IMR-90 (cell line): ENCODE results near the gene FAM193B. TPM values are rescaled to one million over a fixed set of nuclear protein-coding genes. Genes with fewer than 3 reads are reported as not detected.

Source experiments
- ATAC-seq: fragments of 200-7000 bp; cut with Tn5 transposase; 2 replicates; pipeline ENCODE4 v1.9.1; 2020; ENCODE audit warnings: low read depth, mild to moderate bottlenecking, moderate library complexity
- BruUV-seq: library from RNA; stranded (reverse); fragments of 400-500 nt; replicated peaks from 2 replicates; lab custom pipeline; 2021; lab: Mats Ljungman, UMichigan
- CTCF ChIA-PET: fragments of 300-600 bp; formaldehyde crosslinking; extraction: SDS; loops from one replicate; lab custom pipeline; 2021; ENCODE audit warnings: antibody characterized with exemption; lab: Yijun Ruan, JAX
- POLR2A ChIA-PET: fragments of 300-600 bp; sonication (Branson Sonifier 250); formaldehyde crosslinking; loops from one replicate; lab custom pipeline; 2022; ENCODE audit warnings: antibody characterized with exemption; ENCODE audit not compliant: unreplicated experiment; lab: Charles Lee
- DNase-seq: peaks from one replicate; pipeline ENCODE4 v3.0.0; 2013
- H2AFZ ChIP-seq: replicated peaks from 2 replicates; pipeline ENCODE3; 2013; ENCODE audit warnings: low read length, mild to moderate bottlenecking; ENCODE audit not compliant: poor library complexity
- H2AK5ac ChIP-seq: 2 replicates; pipeline ENCODE4 v1.6.1; 2013; ENCODE audit warnings: low read depth, low read length, inconsistent platforms
- H2AK9ac ChIP-seq: replicated peaks from 2 replicates; pipeline ENCODE3; 2013; ENCODE audit warnings: mild to moderate bottlenecking, low read depth, low read length, moderate library complexity; ENCODE audit not compliant: poor library complexity
- H2BK120ac ChIP-seq: 2 replicates; pipeline ENCODE4 v1.6.1; 2013; ENCODE audit warnings: low read depth, low read length, inconsistent platforms
- H2BK15ac ChIP-seq: 3 replicates; pipeline ENCODE4 v1.6.1; 2013; ENCODE audit warnings: low read depth, low read length, inconsistent platforms
- H2BK20ac ChIP-seq: 2 replicates; pipeline ENCODE4 v1.6.1; 2013; ENCODE audit warnings: low read depth, mild to moderate bottlenecking, inconsistent platforms, low read length, moderate library complexity
- H2BK5ac ChIP-seq: 2 replicates; pipeline ENCODE4 v1.6.1; 2013; ENCODE audit warnings: mild to moderate bottlenecking, low read depth, low read length, inconsistent platforms; ENCODE audit not compliant: poor library complexity, severe bottlenecking
- H3K14ac ChIP-seq: replicated peaks from 2 replicates; pipeline ENCODE4 v1.6.1; 2013; ENCODE audit warnings: low read depth, low read length, inconsistent platforms
- H3K18ac ChIP-seq: 2 replicates; pipeline ENCODE4 v1.6.1; 2013; ENCODE audit warnings: low read depth, low read length, control low read depth
- H3K23ac ChIP-seq: 2 replicates; pipeline ENCODE4 v1.6.1; 2013; ENCODE audit warnings: low read depth, low read length, inconsistent platforms
- H3K27ac ChIP-seq: 2 replicates; pipeline ENCODE4 v1.5.1; 2013; ENCODE audit warnings: mild to moderate bottlenecking, control low read depth, low read length; ENCODE audit not compliant: insufficient read depth
- H3K27me3 ChIP-seq: 2 replicates; pipeline ENCODE4 v1.6.1; 2013; ENCODE audit warnings: low read length; ENCODE audit not compliant: control insufficient read depth, insufficient read depth
- H3K36me3 ChIP-seq: 2 replicates; pipeline ENCODE4 v1.6.1; 2013; ENCODE audit warnings: low read length, mixed read lengths; ENCODE audit not compliant: control insufficient read depth, insufficient read depth
- H3K4ac ChIP-seq: 2 replicates; pipeline ENCODE4 v1.6.1; 2013; ENCODE audit warnings: low read depth, low read length, inconsistent platforms
- H3K4me1 ChIP-seq: 2 replicates; pipeline ENCODE4 v1.6.1; 2013; ENCODE audit warnings: low read length, mixed read lengths; ENCODE audit not compliant: control insufficient read depth, insufficient read depth
- H3K4me2 ChIP-seq: 2 replicates; pipeline ENCODE4 v1.6.1; 2013; ENCODE audit warnings: low read depth, mild to moderate bottlenecking, control low read depth, low read length, moderate library complexity
- H3K4me3 ChIP-seq: 2 replicates; pipeline ENCODE4 v1.5.1; 2013; ENCODE audit warnings: low read depth, mild to moderate bottlenecking, control low read depth, low read length, moderate library complexity; ENCODE audit not compliant: insufficient read depth
- H3K56ac ChIP-seq: 2 replicates; pipeline ENCODE4 v1.6.1; 2013; ENCODE audit warnings: low read length, inconsistent platforms; ENCODE audit not compliant: insufficient read depth; ENCODE audit errors: extremely low read depth
- H3K79me1 ChIP-seq, 2 experiments: 2 replicates each; pipeline ENCODE4 v1.6.1; 2013; ENCODE audit warnings: low read length in 2 of 2, inconsistent platforms in 1 of 2, low read depth in 1 of 2
- H3K9ac ChIP-seq: 2 replicates; pipeline ENCODE4 v1.6.1; 2013; ENCODE audit warnings: low read depth, low read length, control low read depth
- H3K9me1 ChIP-seq: 2 replicates; pipeline ENCODE4 v1.6.1; 2013; ENCODE audit warnings: low read length, inconsistent platforms; ENCODE audit not compliant: insufficient read depth
- H3K9me3 ChIP-seq: 2 replicates; pipeline ENCODE4 v1.6.1; 2013; ENCODE audit warnings: low read length; ENCODE audit not compliant: control insufficient read depth, insufficient read depth
- H4K20me1 ChIP-seq: 2 replicates; pipeline ENCODE4 v1.6.1; 2013; ENCODE audit warnings: low read length, inconsistent platforms; ENCODE audit not compliant: insufficient read depth
- H4K5ac ChIP-seq: 2 replicates; pipeline ENCODE4 v1.6.1; 2013; ENCODE audit warnings: mild to moderate bottlenecking, low read depth, low read length, control low read depth
- H4K8ac ChIP-seq, 2 experiments: 2 replicates each; pipeline ENCODE4 v1.6.1; 2013; ENCODE audit warnings: low read depth in 2 of 2, low read length in 2 of 2, control low read depth in 1 of 2, inconsistent platforms in 1 of 2
- H4K91ac ChIP-seq: 2 replicates; pipeline ENCODE4 v1.6.1; 2013; ENCODE audit warnings: low read depth, low read length, inconsistent platforms; ENCODE audit not compliant: insufficient read depth
- CTCF ChIP-seq: conservative IDR thresholded peaks from 2 replicates; pipeline ENCODE4 v1.5.1; 2012; ENCODE audit warnings: mild to moderate bottlenecking, low read depth, low read length, improper control_type of control experiment
- MAZ ChIP-seq: IDR thresholded peaks from 2 replicates; pipeline ENCODE4 v1.6.1; 2012; ENCODE audit warnings: low read depth, mild to moderate bottlenecking, low read length, improper control_type of control experiment, moderate library complexity, borderline replicate concordance
- MXI1 ChIP-seq: IDR thresholded peaks from 2 replicates; pipeline ENCODE4 v1.6.1; 2012; ENCODE audit warnings: low read depth, mild to moderate bottlenecking, low read length, moderate library complexity, borderline replicate concordance
- NFE2L2 ChIP-seq: fragments of 150-350 bp; IDR thresholded peaks from 2 replicates; pipeline ENCODE4 v1.6.1; 2016; ENCODE audit warnings: low read depth, mild to moderate bottlenecking, low read length
- POLR2A ChIP-seq: IDR thresholded peaks from 2 replicates; pipeline ENCODE4 v1.6.1; 2012; ENCODE audit warnings: mild to moderate bottlenecking, low read depth, low read length
- RAD21 ChIP-seq: IDR thresholded peaks from 2 replicates; pipeline ENCODE4 v1.6.1; 2012; ENCODE audit warnings: low read length, improper control_type of control experiment
- RCOR1 ChIP-seq: IDR thresholded peaks from 2 replicates; pipeline ENCODE4 v1.6.1; 2012; ENCODE audit warnings: mild to moderate bottlenecking, low read length, improper control_type of control experiment; ENCODE audit not compliant: insufficient replicate concordance
- RFX5 ChIP-seq: IDR thresholded peaks from 2 replicates; pipeline ENCODE4 v1.8.0; 2012; ENCODE audit warnings: low read depth, mild to moderate bottlenecking, low read length, moderate library complexity
- WGBS, 2 experiments: methylation state at CpG; one replicate each; pipeline versions ENCODE4 v1.1.5 to v1.1.7; 2013; ENCODE audit warnings: missing lambda C conversion rate in 2 of 2; ENCODE audit not compliant: insufficient read length in 1 of 2; ENCODE audit errors: extremely low coverage in 2 of 2; 5-methylcytosine and 5-hydroxymethylcytosine counted together
- dilution Hi-C: fragments of 300-500 bp; cut with HindIII; formaldehyde crosslinking; loops from one replicate; pipeline ENCODE4 v1.14.3; 2018; ENCODE audit warnings: low sequenced_read_pairs; ENCODE audit not compliant: unreplicated experiment
- in situ Hi-C: fragments of 300-500 bp; cut with MboI; formaldehyde crosslinking; loops from 3 replicates; pipeline ENCODE4 v1.14.3; 2019; ENCODE audit warnings: low sequenced_read_pairs, inconsistent platforms, mixed read lengths
- intact Hi-C: fragments of 100-400 bp; cut with micrococcal nuclease; formaldehyde crosslinking; loops from 2 replicates; pipeline ENCODE4 v1.10.0; 2022
- polyA plus RNA-seq, 3 experiments: library from polyadenylated mRNA; depleted of rRNA; stranded (reverse); fragments of >200 nt; gene quantifications; 2 replicates each; pipeline ENCODE4 v1.2.3, GENCODE V29; 2012; ENCODE audit warnings: low replicate concordance in 1 of 3
- total RNA-seq: library from RNA; depleted of rRNA; stranded (reverse); fragments of >200 nt; gene quantifications from 2 replicates; pipeline ENCODE4 v1.2.3, GENCODE V29; 2012
- TF ChIP-seq, protein P1 (sequence below): fragments of 150-350 bp; IDR thresholded peaks from 2 replicates; pipeline ENCODE4 v1.6.1; 2017; ENCODE audit warnings: mild to moderate bottlenecking, antibody characterized with exemption, low read length, low read depth

Gene FAM193B
- total and polyA plus RNA-seq, 2 of the 4 experiments (the other 2 are of a cell fraction): 9.5 to 52.2 TPM

- H2BK15ac ChIP-seq: no peak within 1 kb of the TSS
- peak within 1 kb of the TSS; percentile 33; the same call in 1 of the 2 replicates for H3K18ac ChIP-seq
- peak within 1 kb of the TSS; percentile 70 for H3K4me3 ChIP-seq
- peak within 1 kb of the TSS; percentile 79 for H4K5ac ChIP-seq
- H4K91ac ChIP-seq: peak within 1 kb of the TSS; percentile 96
- H3K23ac ChIP-seq: peak within 1 kb of the TSS; percentile 94
- ChIA-PET POLR2A (interaction anchor here (1.3 kb wide), 1 partner anchor 20 kb away, joined by 4 read pairs; the partner anchor contains the start of gene PDLIM7), CTCF (no interaction called here)
- dilution Hi-C loops (no loop called here), in situ Hi-C loops (no loop called here), intact Hi-C loops (loop anchor here (1.0 to 2.0 kb wide), 2 partner anchors 29 to 76 kb away; partner anchors contain the start of gene TMED9)
- H4K8ac ChIP-seq: peak within 1 kb of the TSS; percentile 48 to 97
- TF ChIP-seq CTCF (no peak), RAD21 (no peak), MAZ (peak; percentile 62; the same call in 1 of the 2 replicates), RCOR1 (peak; percentile 60), RFX5 (peak; percentile 88), NFE2L2 (no peak), POLR2A (peak; percentile 51; the same call in 1 of the 2 replicates), MXI1 (peak; percentile 95)
- TF ChIP-seq, protein P1, sequence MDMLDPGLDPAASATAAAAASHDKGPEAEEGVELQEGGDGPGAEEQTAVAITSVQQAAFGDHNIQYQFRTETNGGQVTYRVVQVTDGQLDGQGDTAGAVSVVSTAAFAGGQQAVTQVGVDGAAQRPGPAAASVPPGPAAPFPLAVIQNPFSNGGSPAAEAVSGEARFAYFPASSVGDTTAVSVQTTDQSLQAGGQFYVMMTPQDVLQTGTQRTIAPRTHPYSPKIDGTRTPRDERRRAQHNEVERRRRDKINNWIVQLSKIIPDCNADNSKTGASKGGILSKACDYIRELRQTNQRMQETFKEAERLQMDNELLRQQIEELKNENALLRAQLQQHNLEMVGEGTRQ: peak; percentile 64
- H2AK5ac ChIP-seq: peak within 1 kb of the TSS; percentile 91
- H3K9me1 ChIP-seq: 0 out of 2 replicates have a peak, but pooled peaks cover 4% of the 10 kb centered on the region
- WGBS, 2 experiments: 0% methylated on average over 80 of the region's 96 CpGs; no CpG with 5 or more reads in 1 of the 2 experiments
- peak; percentile 99 for DNase-seq
- peak within 1 kb of the TSS; percentile 91 for H2BK5ac ChIP-seq
- peak; percentile 89 for ATAC-seq
- no TSS peak for BruUV-seq
- peaks cover 65% of the 10 kb centered on the region for H3K36me3 ChIP-seq
- peak within 1 kb of the TSS; percentile 99 for H2AFZ ChIP-seq
- peaks cover 7% of the 10 kb centered on the region for H3K4me1 ChIP-seq
- peak within 1 kb of the TSS; percentile 72 for H2BK120ac ChIP-seq
- H3K9me3 ChIP-seq: no peaks in the 10 kb centered on the region
- peak within 1 kb of the TSS; percentile 88 for H3K9ac ChIP-seq
- peak within 1 kb of the TSS; percentile 98 for H2AK9ac ChIP-seq
- H3K27me3 ChIP-seq: no peaks in the 10 kb centered on the region
- peak within 1 kb of the TSS; percentile 64 for H3K56ac ChIP-seq
- H3K4me2 ChIP-seq: peak within 1 kb of the TSS; percentile 96
- no peak within 1 kb of the TSS for H2BK20ac ChIP-seq
- peak within 1 kb of the TSS; percentile 84 for H3K27ac ChIP-seq
- peaks cover 27 to 55% of the 10 kb centered on the region in 2 experiments for H3K79me1 ChIP-seq
- no peaks in the 10 kb centered on the region for H4K20me1 ChIP-seq
- H3K4ac ChIP-seq: peak within 1 kb of the TSS; percentile 95
- H3K14ac ChIP-seq: peak within 1 kb of the TSS; percentile 92
Measured at GRCh38 chr5:177516601-177517568, 37.5 kb downstream of the FAM193B start, which contains the start of gene DDX41. Gene DDX41, minus strand, starts transcription at chr5:177516961. Its CDS starts 16 bp downstream, at chr5:177516945.
